Heart left ventricle (tissue), 13 donors: ENCODE data around the gene NELFB.

Source experiments
- CTCF ChIP-seq, 12 donors: fragments of 200-600 bp; sonication (generic) in 4 of 12; IDR thresholded peaks; one replicate each; pipeline versions ENCODE4 v1.5.0 to v1.8.0; 2018 to 2022; ENCODE audit warnings: antibody characterized with exemption in 12 of 12, mild to moderate bottlenecking in 5 of 12
- POLR2A ChIP-seq, 2 donors: fragments of 450-650 bp; IDR thresholded peaks; one replicate each; pipeline ENCODE4 v1.6.1; 2017; ENCODE audit warnings: antibody characterized with exemption in 2 of 2, mild to moderate bottlenecking in 2 of 2, moderate library complexity in 2 of 2
- donor health status: ischemic (EF 13 %, LVEDD 7.1; RV severe dilation, severe dysfunction).
- donor health status: DM: no; HTN: yes; CAD: no.
- donor health status: DM: no; HTN: no; CAD: no.
- donor health status: ischemic (EF 25% LVEDD 6.9; RV normal size, moderate dysfunction).
- donor health status: ischemic (EF 25% LVEDD 5.7; RV mildly dilated, moderate dysfunction).
- donor health status: ischemic (EF 35%, LVEDD 5.7; RV mildly dilated, moderate dysfunction).
- donor health status: nonischemic (EF 11% LVEDD 7.7; RV severe dilation, severe dysfunction).
- donor health status: DM: yes; HTN: yes; CAD: no.
- donor health status: PGD.
- donor health status: ischemic (EF 29% LVEDD 5.4; RV normal size, mild dysfunction).
- donor health status: nonischemic (EF 23%, LVEDD 6.1; RV moderate dilation, normal function).

DNA sequence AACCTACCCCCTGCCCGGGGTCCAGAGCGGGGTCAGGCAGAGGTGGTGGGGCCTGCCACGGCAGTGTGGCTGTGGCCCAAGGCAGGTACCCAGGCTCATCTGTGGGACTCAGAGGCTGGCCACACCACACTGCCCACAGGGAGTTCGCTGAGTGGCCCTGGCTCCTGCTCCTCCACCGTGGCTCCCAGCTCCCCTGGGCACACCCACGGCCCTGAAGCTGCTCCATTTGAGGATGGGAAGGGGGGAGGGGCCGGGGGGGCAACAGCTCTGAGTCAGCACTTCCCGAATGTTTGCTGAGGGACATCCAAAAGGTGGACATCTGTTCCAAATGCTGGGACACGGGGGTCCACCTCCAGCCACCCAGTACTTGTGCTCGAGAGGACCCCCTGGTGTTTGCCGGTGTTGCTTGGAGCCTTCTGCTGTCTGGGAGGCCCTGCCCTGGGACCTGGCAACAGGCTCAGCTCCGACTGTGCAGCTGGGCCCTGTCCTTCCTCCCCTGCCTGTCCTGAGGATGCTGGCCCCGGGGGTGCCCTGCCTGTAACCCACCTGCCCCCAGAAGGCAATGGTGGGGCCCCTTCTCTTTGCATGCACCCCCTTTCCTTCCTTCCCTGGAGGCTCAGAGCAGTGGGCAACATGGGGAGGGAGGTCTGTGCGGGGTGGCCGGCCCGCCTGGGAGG lies 49.4 kb downstream of the NELFB start:
- TF ChIP-seq CTCF (IDR thresholded peaks at IDR 0.05) = peak in 1 of 12 donors; percentile 20
- TF ChIP-seq POLR2A (IDR thresholded peaks at IDR 0.05) = no peak
